H1 (cell line): Measurements from ENCODE around the gene KISS1. TPM values are rescaled to one million over a fixed set of nuclear protein-coding genes. Genes with fewer than 3 reads are reported as not detected.

ENCODE experiments used
- HDAC6 ChIP-seq: IDR thresholded peaks from one replicate; pipeline ENCODE4 v1.7.1; 2012; ENCODE audit warnings: low read depth, mild to moderate bottlenecking, inconsistent platforms, low read length, moderate library complexity
- RNF2 ChIP-seq: fragments of 200-900, 300-1000 bp; sonication (generic); IDR thresholded peaks from 2 replicates; pipeline ENCODE4 v1.7.1; 2016; ENCODE audit warnings: borderline replicate concordance, low read depth, mild to moderate bottlenecking, antibody characterized with exemption, low read length; ENCODE audit not compliant: poor library complexity, severe bottlenecking; ENCODE audit errors: missing control alignments
- SUZ12 ChIP-seq: fragments of 200-600 bp; sonication (generic); IDR thresholded peaks from 2 replicates; pipeline ENCODE4 v1.6.1; 2012; ENCODE audit warnings: mild to moderate bottlenecking, inconsistent platforms, low read length, moderate library complexity, mixed read lengths
- YY1 ChIP-seq: IDR thresholded peaks from 2 replicates; pipeline ENCODE4 v1.6.1; 2011; ENCODE audit warnings: low read depth, mild to moderate bottlenecking, low read length
- polyA plus RNA-seq, 7 experiments: library from polyadenylated mRNA; depleted of rRNA in 3 of 7; stranded (reverse) in 5 of 7; unstranded in 2 of 7; fragments of >200 nt in 5 of 7; fragments of 200-250 nt in 2 of 7; gene quantifications; 1 replicate in 5 of 7; 2 replicates in 1 of 7; 4 replicates in 1 of 7; pipeline versions ENCODE4 v1.2.1 to v1.2.3, GENCODE V29; 2011 to 2013; ENCODE audit warnings: missing spikeins in 2 of 7, mixed read lengths in 2 of 7
- total RNA-seq: library from RNA; stranded (reverse); fragmentation: NEBNext Ultra II Directional; extraction: Animal tissue kit (Norgen Biotek cat#: 25700); gene quantifications from 2 replicates; pipeline ENCODE4 v1.2.1, GENCODE V29; 2021
- TF ChIP-seq, protein P1 (sequence below): IDR thresholded peaks from 2 replicates; pipeline ENCODE4 v1.6.1; 2012; ENCODE audit warnings: low read length, inconsistent platforms

The KISS1 gene
- total and polyA plus RNA-seq, 2 of the 8 experiments (the other 6 are each of a cell fraction or from before 2014, with no cell fraction given): 0.71 TPM; not detected in 1

DNA sequence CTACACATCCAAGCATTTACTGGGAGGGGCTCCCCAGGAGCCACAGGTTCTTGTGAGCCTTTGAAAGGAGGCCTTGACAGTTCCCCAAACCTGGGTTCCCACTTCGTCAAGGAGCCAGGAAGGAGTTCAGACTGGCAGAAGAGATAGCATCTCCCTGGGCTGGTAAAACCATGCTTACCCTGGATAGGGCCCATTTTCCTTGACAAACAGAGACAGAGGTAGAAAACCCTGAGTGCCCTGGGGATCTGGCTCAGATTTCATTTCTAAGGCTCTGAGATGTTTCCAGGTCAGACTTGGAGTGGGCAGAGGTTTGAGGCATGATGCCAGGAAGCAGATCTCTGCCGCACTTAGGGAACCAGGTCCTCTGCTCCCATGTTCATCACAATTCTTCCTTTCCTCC is 47.2 kb downstream of the KISS1 start (continued):
- TF ChIP-seq HDAC6 (no peak), SUZ12 (no peak), YY1 (no peak), RNF2 (no peak)
- TF ChIP-seq, protein P1, sequence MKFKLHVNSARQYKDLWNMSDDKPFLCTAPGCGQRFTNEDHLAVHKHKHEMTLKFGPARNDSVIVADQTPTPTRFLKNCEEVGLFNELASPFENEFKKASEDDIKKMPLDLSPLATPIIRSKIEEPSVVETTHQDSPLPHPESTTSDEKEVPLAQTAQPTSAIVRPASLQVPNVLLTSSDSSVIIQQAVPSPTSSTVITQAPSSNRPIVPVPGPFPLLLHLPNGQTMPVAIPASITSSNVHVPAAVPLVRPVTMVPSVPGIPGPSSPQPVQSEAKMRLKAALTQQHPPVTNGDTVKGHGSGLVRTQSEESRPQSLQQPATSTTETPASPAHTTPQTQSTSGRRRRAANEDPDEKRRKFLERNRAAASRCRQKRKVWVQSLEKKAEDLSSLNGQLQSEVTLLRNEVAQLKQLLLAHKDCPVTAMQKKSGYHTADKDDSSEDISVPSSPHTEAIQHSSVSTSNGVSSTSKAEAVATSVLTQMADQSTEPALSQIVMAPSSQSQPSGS: no peak
